GM23338 (cell line): ENCODE data around the gene RAD52. TPM values are rescaled to one million over a fixed set of nuclear protein-coding genes. Genes with fewer than 3 reads are reported as not detected.

Experiments
- ATAC-seq: fragments of 200-7000 bp; cut with Tn5 transposase; 3 replicates; pipeline ENCODE4 v1.9.1; 2020
- DNase-seq: peaks from one replicate; pipeline ENCODE4 v3.0.0-alpha.2; 2015; ENCODE audit warnings: low spot score
- H2AFZ ChIP-seq: fragments of 200-600 bp; sonication (generic); 2 replicates; pipeline ENCODE4 v1.8.0; 2016; ENCODE audit warnings: antibody characterized with exemption, mild to moderate bottlenecking, moderate library complexity
- H3F3A ChIP-seq: fragments of 200-600 bp; sonication (generic); replicated peaks from 2 replicates; pipeline ENCODE4 v1.8.0; 2017; ENCODE audit warnings: antibody characterized with exemption, mixed run types, low read depth
- H3K27ac ChIP-seq: fragments of 200-600 bp; sonication (generic); 2 replicates; pipeline ENCODE4 v1.6.1; 2016; ENCODE audit warnings: low read depth
- H3K27me3 ChIP-seq: fragments of 200-600 bp; sonication (generic); 2 replicates; pipeline ENCODE4 v1.8.0; 2016; ENCODE audit warnings: mild to moderate bottlenecking, mixed run types, moderate library complexity; ENCODE audit not compliant: insufficient read depth
- H3K36me3 ChIP-seq: fragments of 200-600 bp; sonication (generic); 2 replicates; pipeline ENCODE4 v1.8.0; 2016; ENCODE audit warnings: mild to moderate bottlenecking; ENCODE audit not compliant: insufficient read depth
- H3K4me1 ChIP-seq: fragments of 200-600 bp; sonication (generic); 2 replicates; pipeline ENCODE4 v1.8.0; 2016; ENCODE audit warnings: mild to moderate bottlenecking, moderate library complexity; ENCODE audit not compliant: insufficient read depth
- H3K4me2 ChIP-seq: fragments of 200-600 bp; sonication (generic); 2 replicates; pipeline ENCODE4 v1.7.1; 2017; ENCODE audit warnings: mixed run types
- H3K4me3 ChIP-seq: fragments of 200-600 bp; sonication (generic); 2 replicates; pipeline ENCODE4 v1.6.1; 2016; ENCODE audit warnings: mixed run types
- H3K79me2 ChIP-seq: fragments of 200-600 bp; sonication (generic); replicated peaks from 2 replicates; pipeline ENCODE4 v1.8.0; 2017; ENCODE audit warnings: mild to moderate bottlenecking; ENCODE audit not compliant: insufficient read depth
- H3K9me2 ChIP-seq: fragments of 200-600 bp; sonication (generic); 2 replicates; pipeline ENCODE4 v1.8.0; 2017; ENCODE audit not compliant: insufficient read depth
- H4K20me1 ChIP-seq: fragments of 200-600 bp; sonication (generic); replicated peaks from 2 replicates; pipeline ENCODE4 v1.8.0; 2017; ENCODE audit warnings: mild to moderate bottlenecking; ENCODE audit not compliant: insufficient read depth
- H3K27ac Mint-ChIP-seq: 2 replicates; pipeline ENCODE4 v1.8.0; 2020; ENCODE audit warnings: inconsistent platforms, mild to moderate bottlenecking, moderate library complexity, mixed read lengths
- H3K27me3 Mint-ChIP-seq: 3 replicates; pipeline ENCODE4 v1.8.0; 2022; ENCODE audit warnings: low read depth, mild to moderate bottlenecking, moderate library complexity, mixed read lengths, inconsistent platforms; ENCODE audit not compliant: insufficient read depth, poor library complexity
- H3K36me3 Mint-ChIP-seq: 3 replicates; pipeline ENCODE4 v1.8.0; 2021; ENCODE audit warnings: low read depth, mild to moderate bottlenecking, inconsistent platforms, moderate library complexity, mixed read lengths
- H3K4me1 Mint-ChIP-seq: 3 replicates; pipeline ENCODE4 v1.8.0; 2020; ENCODE audit warnings: mild to moderate bottlenecking, inconsistent platforms, mixed read lengths
- H3K4me3 Mint-ChIP-seq: 3 replicates; pipeline ENCODE4 v1.8.0; 2021; ENCODE audit warnings: moderate library complexity, mild to moderate bottlenecking, inconsistent platforms, mixed read lengths
- H3K9me3 Mint-ChIP-seq: 3 replicates; pipeline ENCODE4 v1.8.0; 2020; ENCODE audit warnings: moderate library complexity, mild to moderate bottlenecking, inconsistent platforms, mixed read lengths
- CTCF ChIP-seq, 2 experiments: fragments of 200-600 bp in 1 of 2; sonication (generic) in 1 of 2; conservative IDR thresholded peaks; 2 replicates each; pipeline versions ENCODE4 v1.5.1 to v1.6.1; 2016 to 2017; ENCODE audit warnings: antibody characterized with exemption in 2 of 2, low read depth in 2 of 2, mild to moderate bottlenecking in 2 of 2, moderate library complexity in 1 of 2
- ETS1 ChIP-seq: IDR thresholded peaks from 2 replicates; pipeline ENCODE4 v1.6.1; 2016; ENCODE audit warnings: antibody characterized with exemption
- EZH2 ChIP-seq: fragments of 200-600 bp; sonication (generic); IDR thresholded peaks from one replicate; pipeline ENCODE4 v1.8.0; 2017; ENCODE audit warnings: antibody characterized with exemption, mild to moderate bottlenecking, low read depth; ENCODE audit not compliant: unreplicated experiment
- ZNF462 ChIP-seq: fragments of 250-450 bp; sonication (Bioruptor Pico); IDR thresholded peaks from 2 replicates; pipeline ENCODE4 v1.5.0; 2020; ENCODE audit warnings: mild to moderate bottlenecking, moderate library complexity
- polyA plus RNA-seq: library from polyadenylated mRNA; unstranded; fragments of >200 nt; fragmentation: Nextera tagmentation; extraction: Ambion mirVana; gene quantifications from 2 replicates; pipeline ENCODE4 v1.2.1, GENCODE V29; 2016
- total RNA-seq: library from RNA; depleted of rRNA; stranded (reverse); fragments of >200 nt; shearing (Covaris generic); gene quantifications from 2 replicates; pipeline ENCODE4 v1.2.3, GENCODE V29; 2014

Gene RAD52
- total and polyA plus RNA-seq, 2 experiments from 2014 or later: 10.9 to 21.3 TPM

DNA sequence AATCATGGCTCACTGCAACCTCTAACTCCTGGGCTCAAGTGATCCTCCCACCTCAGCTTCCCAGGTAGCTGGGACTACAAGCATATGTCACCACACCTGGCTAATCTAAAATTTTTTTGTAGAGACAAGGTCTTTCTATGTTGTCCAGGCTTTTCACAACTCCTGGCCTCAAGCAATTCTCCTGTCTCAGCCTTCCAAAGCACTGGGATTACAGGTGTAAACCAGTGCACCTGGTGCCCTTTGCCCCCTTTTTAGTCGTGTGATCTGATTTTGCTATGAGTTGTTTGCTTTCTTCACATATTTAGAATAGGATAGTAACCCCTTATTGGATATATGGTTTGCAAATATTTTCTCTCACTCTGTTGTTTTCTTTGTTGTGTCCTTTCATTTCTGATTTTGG, 1.7 kb upstream of the RAD52 start (continued):
- TF ChIP-seq ZNF462 (CRISPR knock-in tag) (no peak), ETS1 (no peak), EZH2 (no peak)

DNA sequence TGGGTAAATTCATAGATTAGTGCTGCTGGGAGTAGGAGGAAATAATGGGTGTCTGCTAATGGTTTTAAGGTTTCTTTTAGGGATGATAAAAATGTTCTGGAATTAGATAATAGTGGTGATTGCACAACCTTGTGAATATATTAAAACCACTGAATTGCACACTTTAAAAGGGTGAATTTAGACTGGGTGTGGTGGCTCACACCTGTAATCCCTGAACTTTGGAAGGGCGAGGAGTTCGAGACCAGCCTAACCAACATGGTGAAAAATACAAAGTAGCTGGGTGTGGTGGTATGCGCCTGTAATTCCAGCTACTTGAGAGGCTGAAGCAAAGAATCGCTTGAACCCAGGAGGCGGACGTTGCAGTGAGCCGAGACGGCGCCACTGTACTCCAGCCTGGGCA, 1.3 kb downstream of the RAD52 start:
- peaks cover 51% of the 10 kb centered on the region for H3K79me2 ChIP-seq
- H3K27ac ChIP-seq: no peak overlapping the region
- TF ChIP-seq CTCF (conservative IDR thresholded peaks at IDR 0.05; ENCODE audit: low read depth in 2 of 2): no peak
- H4K20me1 ChIP-seq: peaks cover 6% of the 10 kb centered on the region; the same call in 1 of the 2 replicates
- peaks cover 10% of the 10 kb centered on the region for H3K27me3 Mint-ChIP-seq
- H3K36me3 ChIP-seq: no peaks in the 10 kb centered on the region
- DNase-seq (no peak), ATAC-seq (no peak)
- H2AFZ ChIP-seq: no peak overlapping the region
- peaks cover 17% of the 10 kb centered on the region; the same call in 2 of the 3 replicates for H3K36me3 Mint-ChIP-seq
- no peaks in the 10 kb centered on the region for H3K27me3 ChIP-seq
- H3K4me2 ChIP-seq: peak overlapping the region; percentile 91
- 0 out of 3 replicates have a peak, but pooled peaks cover 4% of the 10 kb centered on the region for H3K9me3 Mint-ChIP-seq
- H3F3A ChIP-seq: 0 out of 2 replicates have a peak, but pooled peaks cover 3% of the 10 kb centered on the region
- peak overlapping the region; percentile 100 for H3K4me3 Mint-ChIP-seq
- no peaks in the 10 kb centered on the region for H3K4me1 ChIP-seq
- H3K4me3 ChIP-seq: peak overlapping the region; percentile 74
- no peaks in the 10 kb centered on the region for H3K9me2 ChIP-seq
- no peak overlapping the region for H3K27ac Mint-ChIP-seq
- peaks cover 4% of the 10 kb centered on the region for H3K4me1 Mint-ChIP-seq
